Stimulated activated CD4-positive, alpha-beta T cell treated with anti-CD3 and anti-CD28 coated beads, TNF-alpha, amount 100 ng/mL, for 24 hours (primary cell): ENCODE data around the gene ATXN1.

Source experiments
- DNase-seq, 3 experiments: peaks; one replicate each; pipeline ENCODE4 v3.0.0-alpha.2; 2020; ENCODE audit warnings: low read depth in 3 of 3

Gene ATXN1

DNA sequence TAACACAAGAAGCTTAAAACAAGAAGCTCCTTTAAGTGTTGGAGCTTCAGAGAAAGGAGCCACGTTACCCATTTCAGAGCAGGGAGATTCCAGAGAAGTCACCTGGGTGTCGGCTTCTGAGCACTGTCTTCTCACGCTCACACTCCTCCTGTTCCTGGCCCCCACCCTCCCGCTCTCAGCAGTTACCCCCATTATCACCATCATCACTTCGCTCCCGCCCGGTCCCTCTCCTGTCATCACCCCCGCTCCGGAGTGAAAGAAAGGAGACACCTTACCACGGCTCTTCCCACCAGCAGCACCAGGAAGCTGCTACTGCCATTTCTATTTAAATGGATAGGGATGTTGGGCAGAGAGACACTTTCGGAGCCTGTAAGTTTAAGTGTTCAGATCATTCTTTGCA, 399.0 kb downstream of the ATXN1 start:
- no peak for DNase-seq

DNA sequence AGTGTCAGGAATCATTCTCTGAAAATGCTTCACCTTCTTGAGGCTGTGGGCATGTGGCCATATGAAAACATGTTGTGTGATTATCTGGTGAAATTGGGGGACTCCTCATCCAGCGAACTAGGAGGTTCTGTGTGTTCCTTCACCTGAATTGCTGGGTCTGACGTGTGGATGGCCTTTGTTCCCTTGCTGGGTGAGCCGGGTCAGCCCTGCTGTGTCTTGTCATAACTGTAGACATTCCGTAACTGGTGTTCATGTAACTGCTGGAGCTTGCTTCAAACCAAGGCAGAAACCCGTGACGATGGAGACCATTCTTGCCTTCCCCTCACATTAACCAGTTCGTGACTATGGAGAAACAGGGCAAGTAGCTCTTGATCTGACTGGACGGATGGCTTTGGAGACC, 399.4 kb downstream of the ATXN1 start:
- no peak for DNase-seq

DNA sequence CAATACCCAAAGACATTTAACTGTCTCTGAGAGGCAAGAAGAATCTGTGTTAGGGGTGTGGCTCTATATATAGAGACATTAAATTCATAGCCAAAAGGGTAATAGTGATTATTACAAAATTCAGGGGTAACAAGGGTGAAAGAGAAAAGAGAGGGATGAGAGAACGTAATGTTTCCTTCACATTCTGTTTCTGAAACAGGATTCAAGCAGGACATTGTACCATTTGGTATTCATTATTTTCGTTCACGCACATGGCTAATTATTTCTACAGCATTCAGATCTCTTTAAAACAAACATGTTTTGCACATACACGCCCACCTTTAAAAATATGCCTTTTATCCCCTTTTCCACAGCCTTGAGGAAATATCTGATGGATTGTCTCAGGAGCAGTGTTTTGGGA, 400.1 kb downstream of the ATXN1 start:
- DNase-seq = no peak

DNA sequence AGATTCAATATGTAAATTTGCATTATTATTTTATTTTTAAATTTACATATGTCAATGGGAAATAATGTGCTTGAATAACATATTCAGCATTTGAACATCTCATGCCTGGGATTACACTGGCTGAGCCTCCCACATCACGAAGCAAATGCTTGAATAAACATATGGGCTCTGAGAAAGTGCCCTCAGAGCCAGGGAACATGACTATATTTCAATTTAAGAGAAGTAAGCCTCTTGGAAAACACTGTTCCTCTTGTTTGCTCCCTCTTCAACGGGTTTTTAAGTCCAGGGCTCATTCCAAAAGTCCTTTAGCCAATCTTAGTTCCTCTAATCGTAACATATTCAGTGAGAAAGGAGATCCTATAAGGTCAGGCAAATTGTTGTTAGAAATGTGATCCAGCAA, 400.9 kb downstream of the ATXN1 start:
- DNase-seq = no peak

DNA sequence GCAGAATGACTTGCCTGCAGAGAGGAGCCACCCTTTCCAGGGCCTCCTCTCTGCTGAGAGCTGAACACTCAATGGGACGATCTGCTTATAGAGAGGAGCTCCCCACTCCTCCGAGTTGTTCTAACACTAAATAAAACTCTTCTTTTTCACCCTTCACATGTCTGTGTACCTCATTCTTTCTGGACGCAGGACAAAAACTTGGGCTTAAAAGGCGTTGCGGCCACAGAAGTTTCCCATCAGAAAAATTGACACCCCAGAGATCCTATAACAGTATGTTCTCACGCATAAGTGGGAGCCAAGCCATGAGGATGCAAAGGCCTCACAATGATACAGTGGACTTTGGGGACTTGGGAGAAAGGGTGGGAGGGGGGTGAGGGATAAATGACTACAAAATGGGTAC, 401.7 kb downstream of the ATXN1 start:
- DNase-seq = no peak

DNA sequence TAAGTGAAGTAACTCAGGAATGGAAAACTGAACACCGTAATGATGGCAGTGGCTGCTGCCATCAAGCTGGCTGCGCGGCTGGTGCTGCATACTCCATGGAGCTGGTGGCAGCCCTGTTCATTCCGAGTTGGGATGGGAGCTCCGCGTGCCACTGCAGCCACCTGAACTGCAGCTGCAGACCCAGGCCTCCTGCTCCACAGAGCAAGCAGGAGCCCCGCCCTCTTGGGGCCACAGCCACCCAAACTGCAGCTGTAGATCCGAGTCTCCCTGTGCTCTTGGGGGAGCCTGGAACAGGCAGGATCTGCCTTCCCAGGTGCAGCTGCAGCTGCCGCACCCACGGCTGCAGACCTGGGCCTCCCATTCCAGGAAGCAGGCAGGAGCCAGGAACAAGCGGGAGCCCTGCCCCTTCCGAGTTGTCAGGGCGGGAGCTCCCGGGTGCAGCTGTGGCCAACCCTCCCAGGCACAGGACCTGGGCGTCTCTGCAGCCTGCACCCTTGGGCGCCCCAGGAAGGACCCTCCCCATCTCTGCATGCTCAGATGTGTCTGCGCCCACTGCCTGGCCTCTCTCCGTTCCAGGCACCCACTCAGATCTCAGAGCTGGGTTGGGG, 402.6 kb downstream of the ATXN1 start:
- no peak for DNase-seq

DNA sequence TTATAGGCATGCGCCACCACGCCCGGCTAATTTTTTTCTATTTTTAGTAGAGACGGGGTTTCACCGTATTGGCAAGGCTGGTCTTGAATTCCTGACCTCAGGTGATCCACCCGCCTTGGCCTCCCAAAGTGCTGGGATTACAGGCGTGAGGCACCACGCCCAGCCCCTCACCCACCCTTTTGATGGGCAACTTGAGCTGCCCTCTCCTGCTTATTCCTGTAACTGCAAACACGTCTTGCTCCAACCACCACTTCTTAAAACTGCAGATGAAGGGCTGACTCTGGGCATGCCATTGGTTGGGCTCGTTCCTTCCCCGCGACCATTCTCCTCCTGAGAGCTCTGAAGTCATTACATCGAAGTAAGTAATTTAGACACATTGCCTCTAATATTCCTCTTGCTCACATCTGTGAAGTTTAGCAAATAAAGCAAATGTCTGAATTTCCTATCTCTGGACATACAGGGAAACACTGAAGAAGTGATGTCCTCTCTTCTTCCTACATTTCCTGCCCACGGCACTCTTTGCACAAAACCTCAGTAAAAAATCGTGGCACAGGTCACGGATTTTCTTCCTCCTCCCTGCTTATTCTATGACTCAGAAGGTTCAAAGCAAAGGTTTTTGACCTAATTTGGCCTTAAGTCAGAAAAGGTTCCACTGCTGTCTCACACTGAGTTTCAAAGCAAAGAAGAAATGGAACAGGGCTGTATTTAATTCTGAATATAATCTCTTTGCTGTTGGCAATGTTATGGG, 405.4 kb downstream of the ATXN1 start:
- DNase-seq = no peak

DNA sequence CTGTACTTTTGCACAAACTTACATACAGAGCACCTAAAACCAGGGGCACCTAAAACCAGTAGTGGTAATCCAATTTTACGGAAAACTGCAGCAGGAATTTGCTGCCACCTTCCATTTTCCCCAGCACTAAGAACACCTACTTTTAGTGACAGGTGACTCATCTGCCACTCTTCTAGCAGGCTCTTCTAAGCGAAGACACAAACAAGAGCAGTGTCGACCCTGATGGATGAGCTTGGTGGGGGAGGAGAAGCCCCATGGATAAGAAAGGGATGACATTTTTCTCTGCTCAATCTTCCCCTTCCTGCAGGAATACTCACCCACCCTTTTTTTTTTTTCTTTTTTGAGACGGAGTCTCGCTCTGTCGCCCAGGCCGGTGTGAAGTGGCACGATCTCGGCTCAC, 406.0 kb downstream of the ATXN1 start:
- no peak for DNase-seq

DNA sequence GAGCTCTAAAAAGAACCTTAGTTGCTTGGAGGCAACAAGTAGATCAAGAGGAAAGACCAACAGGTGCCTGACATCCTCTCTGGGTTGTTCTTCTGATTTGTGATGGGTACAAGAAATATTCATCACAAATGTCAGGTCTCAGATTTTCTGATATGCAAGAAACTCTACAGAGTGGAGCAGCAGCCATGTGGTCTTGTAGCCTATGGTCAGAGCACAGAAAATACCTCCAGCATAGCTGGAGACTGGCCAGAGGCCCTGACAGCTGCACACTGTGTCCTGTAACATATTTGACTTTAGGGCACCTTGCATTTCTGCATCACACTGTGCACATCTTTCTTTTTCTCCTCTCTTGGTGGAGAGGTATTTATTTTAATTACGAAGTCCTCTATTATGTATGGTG, 406.6 kb downstream of the ATXN1 start:
- no peak for DNase-seq

DNA sequence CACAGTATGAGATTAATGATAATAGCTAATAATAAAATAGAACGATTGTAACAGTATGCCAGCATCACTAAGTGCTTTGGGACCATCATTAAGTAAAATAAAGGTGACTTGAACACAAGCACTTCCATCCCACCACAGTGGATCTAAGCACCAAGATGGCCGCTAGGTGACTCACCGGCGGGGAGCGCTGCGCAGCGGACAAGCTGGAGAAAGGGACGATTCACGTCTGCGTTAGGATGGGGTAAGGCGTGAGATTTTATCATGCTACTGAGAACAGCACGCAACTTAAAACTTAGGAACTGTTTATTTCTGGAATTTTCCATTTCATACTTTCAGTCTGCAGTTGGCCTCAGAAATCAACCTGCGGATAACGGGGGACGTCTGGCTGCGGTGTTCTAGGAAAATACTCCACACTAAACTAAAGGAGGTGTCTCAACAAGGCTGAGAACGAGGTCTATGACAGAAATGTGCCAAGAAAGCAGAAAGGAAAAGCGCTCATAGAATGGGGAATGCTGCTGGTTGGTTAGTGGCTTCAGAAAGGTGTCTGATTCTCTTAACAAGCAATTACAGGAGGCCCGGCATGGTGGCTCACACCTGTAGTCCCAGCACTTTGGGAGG, 408.3 kb downstream of the ATXN1 start:
- no peak for DNase-seq

DNA sequence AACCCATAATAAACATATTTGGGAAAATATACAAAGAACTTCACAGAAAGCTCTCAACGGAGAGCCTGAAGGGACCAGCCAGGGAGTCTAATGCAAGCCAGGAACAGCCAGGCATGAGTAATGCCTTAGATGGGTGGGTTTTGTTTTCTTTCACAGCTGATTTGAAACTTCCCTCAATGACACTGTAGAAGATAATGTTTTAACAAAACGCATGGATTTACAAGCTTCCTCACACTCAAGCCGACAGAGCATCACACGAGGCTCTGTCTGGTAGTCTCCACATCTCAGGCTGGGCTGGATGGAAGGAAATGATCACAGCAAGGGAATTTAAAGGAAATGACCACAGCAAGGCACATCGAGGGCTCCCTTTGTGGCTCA, 409.0 kb downstream of the ATXN1 start:
- DNase-seq = no peak

DNA sequence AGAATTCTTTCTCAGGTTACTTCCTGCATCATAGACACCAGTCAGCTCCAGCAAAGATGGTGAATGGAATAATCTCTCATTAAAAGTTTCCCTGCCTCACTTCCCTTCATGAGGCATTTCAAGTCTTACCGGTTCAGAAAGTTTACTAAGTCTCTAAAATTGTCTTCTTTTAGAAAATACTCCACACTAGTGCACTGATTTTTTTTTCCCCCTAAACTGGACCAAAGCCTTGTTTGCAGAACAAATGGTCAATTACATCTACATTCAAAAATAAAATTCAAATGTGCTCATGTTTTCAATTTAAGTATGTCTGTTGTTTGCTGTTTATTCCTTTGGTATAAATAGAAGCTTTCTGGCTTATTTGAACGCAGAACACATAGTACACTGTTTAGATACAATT, 411.7 kb downstream of the ATXN1 start:
- no peak for DNase-seq

DNA sequence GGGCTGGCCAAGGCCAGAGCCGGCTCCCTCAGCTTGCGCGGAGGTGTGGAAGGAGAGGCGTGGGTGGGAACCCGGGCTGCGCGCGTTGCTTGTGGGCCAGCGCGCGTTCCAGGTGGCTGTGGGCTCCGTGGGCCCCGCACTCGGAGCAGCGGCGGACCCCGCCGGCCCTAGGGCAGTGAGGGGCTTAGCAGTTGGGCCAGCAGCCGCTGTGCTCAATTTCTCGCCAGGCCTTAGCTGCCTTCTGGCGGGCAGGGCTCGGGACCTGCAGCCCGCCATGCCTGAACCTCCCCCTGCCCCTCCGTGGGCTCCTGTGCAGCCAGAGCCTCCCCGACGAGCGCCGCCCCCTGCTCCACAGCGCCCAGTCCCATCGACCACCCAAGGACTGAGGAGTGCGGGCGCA, 414.4 kb downstream of the ATXN1 start:
- no peak for DNase-seq

DNA sequence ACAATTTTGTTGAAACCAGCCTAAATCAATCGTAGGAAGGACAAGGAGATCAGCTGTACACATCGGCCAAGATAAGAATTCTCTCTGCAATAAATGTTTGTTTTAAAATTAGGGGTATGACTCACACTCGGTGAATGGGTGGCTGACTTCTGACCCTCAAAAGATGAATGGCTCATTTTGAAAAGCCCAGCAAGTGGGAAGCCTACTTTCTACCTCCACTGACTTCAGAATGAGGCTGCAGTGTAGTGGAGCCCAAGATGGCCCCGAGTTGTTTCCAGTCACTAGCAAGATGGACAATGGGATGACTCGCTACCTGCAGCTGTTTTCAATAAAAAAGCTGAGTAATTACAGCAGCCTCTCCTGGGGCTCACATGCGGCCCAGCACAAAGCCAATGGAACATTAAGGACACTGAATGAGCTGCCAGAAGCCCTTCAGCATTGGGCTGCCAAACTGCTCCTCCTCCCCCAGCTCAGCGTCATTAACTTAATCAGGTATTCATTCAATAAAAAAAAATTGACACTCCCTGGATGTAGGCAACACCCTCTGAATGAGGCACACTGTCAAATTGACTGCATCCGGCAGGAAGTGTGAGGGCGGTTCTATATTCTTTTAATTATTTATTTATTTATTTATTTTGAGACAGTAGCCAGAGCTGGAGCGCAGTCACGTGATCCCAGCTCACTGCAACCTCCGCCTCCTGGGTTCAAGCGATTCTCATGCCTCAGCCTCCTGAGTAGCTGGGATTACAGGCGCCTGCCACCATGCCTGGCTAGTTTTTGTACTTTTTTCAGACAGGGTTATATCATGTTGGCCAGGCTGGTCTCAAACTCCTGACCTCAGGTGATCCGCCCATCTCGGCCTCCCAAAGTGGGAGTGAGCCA, 415.6 kb downstream of the ATXN1 start:
- no peak for DNase-seq

DNA sequence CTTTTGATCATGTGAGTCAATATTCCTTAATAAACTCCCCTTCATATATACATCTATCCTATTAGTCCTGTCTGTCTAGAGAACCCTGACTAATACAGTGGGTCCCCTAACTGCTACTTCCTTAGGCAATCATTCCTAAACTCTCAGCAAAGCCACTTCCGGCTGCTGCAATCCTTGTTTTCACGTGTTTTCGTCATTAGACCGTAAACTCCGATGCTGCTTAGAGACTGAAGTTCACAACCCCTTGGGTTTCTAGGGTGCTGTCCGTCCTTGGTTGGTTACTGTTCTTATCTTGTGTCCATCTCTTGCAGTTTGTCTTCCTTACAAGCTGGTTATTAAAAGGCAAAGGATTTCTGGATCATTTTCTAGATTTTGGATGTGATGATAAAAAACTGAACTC, 416.5 kb downstream of the ATXN1 start:
- no peak for DNase-seq

DNA sequence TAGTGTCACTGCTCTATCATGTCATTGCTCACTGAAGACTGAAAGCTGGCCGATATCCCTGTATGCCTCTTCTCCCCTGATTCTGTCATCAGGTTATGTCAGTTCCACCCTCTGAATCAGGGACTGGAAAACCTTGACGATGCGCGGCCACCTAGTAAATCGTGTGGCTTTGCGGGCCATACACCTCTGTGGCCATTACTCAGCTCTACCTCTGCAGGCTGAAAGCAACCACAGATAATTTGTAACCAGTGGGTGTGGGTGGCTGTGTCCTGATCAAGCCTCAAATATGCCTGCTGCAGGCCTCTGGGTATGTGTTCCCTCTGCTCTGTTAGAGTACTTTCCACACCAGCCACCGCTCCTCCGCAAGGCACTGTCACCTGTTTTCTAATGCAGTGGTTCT, 417.7 kb downstream of the ATXN1 start:
- no peak for DNase-seq

DNA sequence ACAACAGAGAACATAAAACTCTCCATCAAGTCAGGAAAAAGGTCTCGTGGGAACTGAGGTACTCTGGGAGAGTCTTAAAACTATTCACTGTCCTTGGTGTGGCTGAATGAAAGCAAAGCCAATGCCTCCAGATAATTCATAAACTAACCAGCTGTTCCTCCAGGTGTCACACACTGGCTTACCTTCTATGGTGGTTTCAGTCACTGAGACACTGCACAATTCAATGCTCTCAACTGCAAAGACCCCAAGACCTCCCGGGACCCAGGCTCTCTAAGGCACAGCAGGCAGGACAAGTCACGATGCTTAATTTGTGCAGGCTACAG, 422.0 kb downstream of the ATXN1 start:
- no peak for DNase-seq

DNA sequence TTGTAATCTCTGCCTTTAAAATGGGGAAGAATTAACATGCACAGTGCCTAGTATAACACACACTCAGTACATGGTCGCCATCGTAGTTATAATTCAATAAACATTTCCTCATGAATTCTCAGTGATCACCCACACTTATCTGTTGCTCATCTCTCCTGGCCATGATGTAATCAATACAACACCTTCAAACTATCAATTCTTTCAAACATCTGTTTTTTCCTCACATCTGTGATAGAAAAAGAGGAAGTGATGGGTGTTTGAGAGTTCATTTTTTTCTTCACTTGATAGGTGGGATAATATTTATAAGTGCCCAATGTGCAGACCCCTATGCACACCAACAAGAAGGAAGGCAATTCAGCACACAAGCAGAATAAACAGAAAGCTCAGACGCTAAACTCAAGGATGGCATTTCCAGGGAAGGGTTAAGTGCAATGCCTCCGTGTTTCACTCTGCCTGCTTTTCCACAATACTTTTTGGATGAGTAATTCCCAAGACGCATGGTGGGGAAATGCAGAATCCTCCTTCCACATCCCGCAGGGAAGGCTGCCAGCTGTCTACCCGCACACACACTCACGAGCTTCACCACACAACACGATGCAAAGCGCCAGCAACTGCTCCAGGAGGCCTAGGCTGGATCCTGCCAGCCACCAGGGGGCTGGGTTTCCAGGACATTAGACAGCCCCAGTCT, 422.5 kb downstream of the ATXN1 start:
- no peak for DNase-seq

DNA sequence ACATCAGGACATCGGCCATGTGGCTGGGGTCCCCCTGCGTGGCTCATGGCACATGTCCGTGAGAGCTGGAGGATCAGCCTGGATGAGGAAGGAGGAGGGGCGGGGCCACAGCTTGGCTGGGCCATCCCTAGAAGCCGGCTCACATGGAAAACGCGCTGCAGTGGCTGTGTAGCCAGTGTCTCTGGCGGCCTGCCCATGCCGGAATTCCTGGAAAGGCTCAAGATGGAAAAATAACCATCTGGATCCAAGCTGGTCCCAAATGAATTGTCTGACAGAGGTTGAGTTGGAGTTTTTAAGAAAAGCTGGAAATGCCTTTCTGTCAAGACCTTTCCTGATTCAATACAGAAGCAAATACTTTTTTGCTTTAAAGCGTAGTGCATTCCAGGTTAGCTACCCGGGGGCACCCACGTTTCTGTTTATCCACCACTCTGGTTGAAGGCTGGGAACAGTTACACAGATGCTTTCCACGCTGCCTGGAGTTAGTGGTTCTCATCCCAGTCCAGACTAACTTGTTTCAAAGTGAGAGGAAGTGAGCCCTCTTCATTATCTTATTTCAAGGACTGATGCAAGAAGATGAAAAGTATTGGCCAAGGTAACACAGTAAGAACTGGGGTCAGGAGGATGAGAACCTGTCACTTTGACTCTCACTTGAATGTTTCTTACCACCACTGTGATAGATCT, 423.8 kb downstream of the ATXN1 start:
- no peak for DNase-seq

DNA sequence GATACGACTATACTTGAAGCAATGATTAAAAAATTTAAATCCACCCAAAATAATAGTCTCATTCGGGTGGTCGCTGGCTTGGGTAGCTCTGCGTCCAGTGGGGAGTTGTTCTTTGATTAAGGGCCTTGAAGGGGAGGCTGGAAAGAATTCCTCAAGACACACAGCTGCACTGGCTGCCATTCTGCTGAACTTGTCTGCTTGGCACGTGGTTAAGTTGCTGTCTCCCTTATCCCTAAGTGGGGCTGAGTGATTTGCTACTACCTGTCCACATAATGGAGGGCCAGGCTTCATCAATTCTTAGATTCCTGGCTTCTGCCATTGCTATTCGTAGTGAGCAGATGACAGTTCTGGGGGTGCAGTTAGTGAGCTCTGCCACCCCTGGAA, 424.4 kb downstream of the ATXN1 start:
- DNase-seq = no peak

DNA sequence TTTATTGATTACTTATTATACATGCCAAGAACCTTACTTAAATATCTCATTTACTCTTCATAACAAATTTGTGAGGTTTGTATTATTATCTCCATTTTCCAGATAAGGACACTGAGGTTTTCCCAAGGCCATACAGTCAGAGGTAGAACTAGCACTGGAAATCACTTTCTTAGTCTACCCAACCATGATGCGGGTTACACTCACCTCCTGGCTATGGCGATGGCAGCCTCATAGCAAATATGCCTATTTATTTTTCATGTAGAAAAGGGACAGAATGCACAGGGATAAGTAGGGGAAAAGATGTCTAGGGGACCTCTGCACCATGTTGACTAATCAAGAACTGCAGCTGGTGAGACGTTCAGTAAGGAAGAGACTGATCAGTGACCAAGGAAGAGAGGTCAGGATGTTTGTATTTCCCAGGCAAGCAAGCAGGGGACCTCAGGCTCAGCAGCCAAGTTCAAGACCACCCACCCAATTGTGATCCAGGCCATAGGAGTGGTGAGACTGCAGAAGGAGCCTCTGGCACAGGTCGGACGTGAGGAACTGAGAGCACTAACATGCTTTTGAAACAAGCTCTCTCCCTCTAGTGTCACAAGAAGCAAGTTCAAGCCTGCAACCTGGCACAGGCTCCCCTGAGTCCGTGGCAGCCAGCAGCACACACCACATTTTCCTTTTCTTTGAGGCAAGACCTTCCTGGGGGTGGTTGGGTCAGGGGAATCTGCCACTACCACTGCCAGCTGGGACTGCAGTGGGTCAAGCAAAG, 425.0 kb downstream of the ATXN1 start:
- no peak for DNase-seq
